Mesenchymal stem cell (in vitro differentiated cells and primary cell): ENCODE data around the gene NXPE1.

Experiments
- DNase-seq: peaks from one replicate; pipeline ENCODE4 v3.0.0-alpha.2; 2013
- H2AFZ ChIP-seq: one replicate; pipeline ENCODE4 v1.6.1; 2013; ENCODE audit warnings: low read depth, mild to moderate bottlenecking, control low read depth, inconsistent platforms, low read length, moderate library complexity
- H2AK5ac ChIP-seq: 2 replicates; pipeline ENCODE4 v1.6.1; 2013; ENCODE audit warnings: low read length, moderate library complexity, mild to moderate bottlenecking, inconsistent platforms; ENCODE audit not compliant: severe bottlenecking
- H2BK120ac ChIP-seq: one replicate; pipeline ENCODE4 v1.6.1; 2013; ENCODE audit warnings: low read depth, mild to moderate bottlenecking, inconsistent platforms, low read length, moderate library complexity
- H2BK12ac ChIP-seq, 2 experiments: one replicate each; pipeline ENCODE4 v1.6.1; 2013; ENCODE audit warnings: inconsistent platforms in 2 of 2, low read length in 2 of 2, mild to moderate bottlenecking in 2 of 2, moderate library complexity in 2 of 2, control low read depth in 1 of 2
- H2BK15ac ChIP-seq: one replicate; pipeline ENCODE4 v1.6.1; 2013; ENCODE audit warnings: mild to moderate bottlenecking, low read depth, inconsistent platforms; ENCODE audit not compliant: poor library complexity, severe bottlenecking
- H2BK5ac ChIP-seq: 2 replicates; pipeline ENCODE4 v1.6.1; 2013; ENCODE audit warnings: low read depth, mild to moderate bottlenecking, low read length, control low read depth, inconsistent platforms; ENCODE audit not compliant: poor library complexity, severe bottlenecking
- H3K14ac ChIP-seq, 2 experiments: one replicate each; pipeline ENCODE4 v1.6.1; 2013; ENCODE audit warnings: inconsistent platforms in 2 of 2, low read length in 2 of 2, control low read depth in 1 of 2, mild to moderate bottlenecking in 1 of 2, moderate library complexity in 1 of 2
- H3K18ac ChIP-seq, 2 experiments: one replicate each; pipeline ENCODE4 v1.6.1; 2013; ENCODE audit warnings: inconsistent platforms in 2 of 2, low read length in 2 of 2, control low read depth in 1 of 2, low read depth in 1 of 2, mild to moderate bottlenecking in 1 of 2
- H3K23ac ChIP-seq, 2 experiments: one replicate each; pipeline ENCODE4 v1.6.1; 2013; ENCODE audit warnings: inconsistent platforms in 2 of 2, low read length in 2 of 2, mild to moderate bottlenecking in 2 of 2, moderate library complexity in 2 of 2, control low read depth in 1 of 2
- H3K27ac ChIP-seq: 2 replicates; pipeline ENCODE4 v1.5.1; 2013; ENCODE audit warnings: mild to moderate bottlenecking, moderate library complexity, low read length, control low read depth, inconsistent platforms; ENCODE audit not compliant: poor library complexity, severe bottlenecking
- H3K27me3 ChIP-seq, 2 experiments: 2 replicates each; pipeline versions ENCODE4 v1.6.1 to v1.7.0; 2013; ENCODE audit warnings: low read length in 2 of 2, mild to moderate bottlenecking in 2 of 2, moderate library complexity in 2 of 2, control low read depth in 1 of 2, inconsistent platforms in 1 of 2; ENCODE audit not compliant: control insufficient read depth in 1 of 2, insufficient read depth in 1 of 2
- H3K36me3 ChIP-seq, 2 experiments: 2 replicates each; pipeline versions ENCODE4 v1.6.1 to v1.7.0; 2013; ENCODE audit warnings: low read length in 2 of 2, control low read depth in 1 of 2, inconsistent platforms in 1 of 2, low read depth in 1 of 2, mild to moderate bottlenecking in 1 of 2; ENCODE audit not compliant: insufficient read depth in 2 of 2, control insufficient read depth in 1 of 2
- H3K4ac ChIP-seq, 2 experiments: one replicate each; pipeline ENCODE4 v1.6.1; 2013; ENCODE audit warnings: inconsistent platforms in 2 of 2, low read length in 2 of 2, mild to moderate bottlenecking in 2 of 2, moderate library complexity in 2 of 2, control low read depth in 1 of 2, low read depth in 1 of 2
- H3K4me1 ChIP-seq: 2 replicates; pipeline ENCODE4 v1.6.1; 2013; ENCODE audit warnings: low read depth, low read length, control low read depth; ENCODE audit not compliant: control insufficient read depth, insufficient read depth
- H3K4me2 ChIP-seq: 2 replicates; pipeline ENCODE4 v1.6.1; 2013; ENCODE audit warnings: low read length, mild to moderate bottlenecking, inconsistent platforms; ENCODE audit not compliant: poor library complexity, severe bottlenecking
- H3K4me3 ChIP-seq, 2 experiments: 2 replicates each; pipeline versions ENCODE4 v1.5.1 to v1.7.0; 2013; ENCODE audit warnings: low read length in 2 of 2, mild to moderate bottlenecking in 2 of 2, control low read depth in 1 of 2, low read depth in 1 of 2; ENCODE audit not compliant: insufficient read depth in 1 of 2
- H3K79me1 ChIP-seq: replicated peaks from 2 replicates; pipeline ENCODE4 v1.6.1; 2013; ENCODE audit warnings: mild to moderate bottlenecking, control low read depth, low read length, inconsistent platforms; ENCODE audit not compliant: poor library complexity, severe bottlenecking
- H3K9ac ChIP-seq: 2 replicates; pipeline ENCODE4 v1.7.0; 2013; ENCODE audit warnings: mild to moderate bottlenecking, low read length, moderate library complexity
- H3K9me3 ChIP-seq: 2 replicates; pipeline ENCODE4 v1.7.0; 2013; ENCODE audit warnings: mild to moderate bottlenecking, low read length; ENCODE audit not compliant: control insufficient read depth
- H4K8ac ChIP-seq: one replicate; pipeline ENCODE4 v1.6.1; 2013; ENCODE audit warnings: inconsistent platforms, mild to moderate bottlenecking, low read length, moderate library complexity
- H4K91ac ChIP-seq: one replicate; pipeline ENCODE4 v1.6.1; 2013; ENCODE audit warnings: mild to moderate bottlenecking, low read length, inconsistent platforms
- WGBS: methylation state at CpG from one replicate; pipeline ENCODE4 v1.1.7; 2013; ENCODE audit warnings: mixed read lengths; 5-methylcytosine and 5-hydroxymethylcytosine counted together

Gene NXPE1

GRCh38 chr11:114496915-114497314, 62.8 kb downstream of the NXPE1 start:
- Histone ChIP-seq H3K14ac (no peak overlapping the region), H2BK12ac (no peak overlapping the region), H2BK120ac (no peak overlapping the region), H3K27me3 (no peaks in the 10 kb centered on the region), H3K79me1 (no peaks in the 10 kb centered on the region), H3K9ac (no peak overlapping the region), H3K27ac (no peak overlapping the region), H3K4me1 (no peaks in the 10 kb centered on the region), H2BK5ac (no peak overlapping the region), H2BK15ac (no peak overlapping the region), H3K4me3 (no peak overlapping the region), H2AK5ac (no peak overlapping the region), H3K4me2 (no peak overlapping the region), H3K23ac (no peak overlapping the region), H3K36me3 (no peaks in the 10 kb centered on the region), H3K18ac (no peak overlapping the region), H4K8ac (no peak overlapping the region), H4K91ac (no peak overlapping the region), H3K9me3 (no peaks in the 10 kb centered on the region), H2AFZ (no peak overlapping the region), H3K4ac (no peak overlapping the region)
- no peak for DNase-seq
- WGBS = 80% methylated on average over 1 of the region's 3 CpGs

GRCh38 chr11:114483929-114484328, 75.8 kb downstream of the NXPE1 start:
- Histone ChIP-seq H3K4me3 (no peak overlapping the region), H2BK12ac (peak overlapping the region in 1 of 2 experiments; percentile 29), H4K91ac (no peak overlapping the region), H3K27me3 (no peaks in the 10 kb centered on the region), H2BK5ac (no peak overlapping the region), H3K4me1 (no peaks in the 10 kb centered on the region), H3K36me3 (no peaks in the 10 kb centered on the region), H3K4ac (no peak overlapping the region), H3K4me2 (no peak overlapping the region), H3K23ac (no peak overlapping the region), H2AK5ac (no peak overlapping the region), H3K14ac (no peak overlapping the region), H3K9me3 (no peaks in the 10 kb centered on the region), H2BK120ac (no peak overlapping the region), H4K8ac (no peak overlapping the region), H3K27ac (no peak overlapping the region), H2BK15ac (no peak overlapping the region), H3K9ac (no peak overlapping the region), H2AFZ (no peak overlapping the region), H3K79me1 (no peaks in the 10 kb centered on the region), H3K18ac (no peak overlapping the region)
- 100% methylated on average over 1 of the region's 2 CpGs for WGBS
- DNase-seq = no peak

- no peak overlapping the region for H3K23ac ChIP-seq
- H3K4ac ChIP-seq = no peak overlapping the region
- H2AK5ac ChIP-seq = no peak overlapping the region
- H3K27me3 ChIP-seq = no peaks in the 10 kb centered on the region
- no peak overlapping the region for H3K27ac ChIP-seq
- H3K18ac ChIP-seq = no peak overlapping the region
- no peak overlapping the region for H2BK5ac ChIP-seq
- no peak overlapping the region for H2BK120ac ChIP-seq
- H3K4me1 ChIP-seq = no peaks in the 10 kb centered on the region
- H3K4me2 ChIP-seq = no peak overlapping the region
- no peaks in the 10 kb centered on the region for H3K79me1 ChIP-seq
- H3K9me3 ChIP-seq = no peaks in the 10 kb centered on the region
- H2BK12ac ChIP-seq = no peak overlapping the region
- no peak overlapping the region for H4K91ac ChIP-seq
- no peak overlapping the region for H3K4me3 ChIP-seq
- no peak overlapping the region for H2AFZ ChIP-seq
- H2BK15ac ChIP-seq = no peak overlapping the region
- WGBS = 20% methylated on average over 1 of the region's 1 CpG
- H3K14ac ChIP-seq = no peak overlapping the region
- H3K36me3 ChIP-seq = no peaks in the 10 kb centered on the region
- no peak overlapping the region for H3K9ac ChIP-seq
- peak; percentile 32 for DNase-seq
- H4K8ac ChIP-seq = no peak overlapping the region
Measured at GRCh38 chr11:114482114-114482513, 77.6 kb downstream of the NXPE1 start.

- Histone ChIP-seq H4K8ac (peak overlapping the region; percentile 40), H3K4ac (no peak overlapping the region), H2BK120ac (peak overlapping the region; percentile 73), H3K9me3 (no peaks in the 10 kb centered on the region), H2BK5ac (no peak overlapping the region), H2AFZ (no peak overlapping the region), H3K23ac (no peak overlapping the region), H3K27ac (no peak overlapping the region), H3K4me2 (no peak overlapping the region), H3K79me1 (no peaks in the 10 kb centered on the region), H2BK12ac (no peak overlapping the region), H3K9ac (no peak overlapping the region), H3K4me3 (no peak overlapping the region), H3K4me1 (no peaks in the 10 kb centered on the region), H3K27me3 (no peaks in the 10 kb centered on the region), H2AK5ac (no peak overlapping the region), H4K91ac (no peak overlapping the region), H3K18ac (peak overlapping the region; percentile 14 to 44), H3K14ac (no peak overlapping the region), H3K36me3 (no peaks in the 10 kb centered on the region), H2BK15ac (no peak overlapping the region)
- DNase-seq = peak; percentile 36
- 59% methylated on average over 1 of the region's 1 CpG for WGBS
Measured at GRCh38 chr11:114479331-114479730, 80.3 kb downstream of the NXPE1 start.
